ENCODE data around the gene CCNY. TPM values are rescaled to one million over a fixed set of nuclear protein-coding genes. Genes with fewer than 3 reads are reported as not detected.

Gene CCNY
- total RNA-seq, 1 experiment from 2014 or later = 53.3 TPM

GRCh38 chr10:35505241-35505873 is 169.0 kb downstream of the CCNY start (continued):
- TF ChIP-seq ZNF317 (CRISPR knock-in tag; IDR thresholded peaks at IDR 0.05; ENCODE audit: borderline replicate concordance, low read depth) (no peak), TCF7 (CRISPR knock-in tag; IDR thresholded peaks at IDR 0.05; ENCODE audit: low read depth) (no peak), NR1H2 (CRISPR knock-in tag; IDR thresholded peaks at IDR 0.05) (no peak), NR2C2 (CRISPR knock-in tag; IDR thresholded peaks at IDR 0.05) (no peak), ZNF423 (CRISPR knock-in tag; IDR thresholded peaks at IDR 0.05) (no peak), GRHL2 (CRISPR knock-in tag; IDR thresholded peaks at IDR 0.05; ENCODE audit: insufficient replicate concordance, severe bottlenecking) (no peak), ZNF671 (CRISPR knock-in tag; IDR thresholded peaks at IDR 0.05) (no peak), ZNF396 (CRISPR knock-in tag; IDR thresholded peaks at IDR 0.05; ENCODE audit: borderline replicate concordance) (no peak), GTF2I (CRISPR knock-in tag; conservative IDR thresholded peaks at IDR 0.05) (no peak), ZNF532 (CRISPR knock-in tag; IDR thresholded peaks at IDR 0.05; ENCODE audit: borderline replicate concordance) (no peak)

- Mint-ChIP-seq H3K9me3 (no peaks in the 10 kb centered on the region), H3K36me3 (peaks cover 4% of the 10 kb centered on the region; the same call in 1 of the 2 replicates), H3K27me3 (ENCODE audit: low read depth) (no peaks in the 10 kb centered on the region; the same call in 1 of the 2 replicates), H3K4me1 (peaks cover 57% of the 10 kb centered on the region), H3K27ac (peak overlapping the region; percentile 15; the same call in 1 of the 2 replicates), H3K4me3 (no peak overlapping the region)
- no peak for TF ChIP-seq E2F5 (CRISPR knock-in tag; IDR thresholded peaks at IDR 0.05)
- no peak for TF ChIP-seq GABPB1 (CRISPR knock-in tag; IDR thresholded peaks at IDR 0.05)
- no peak for TF ChIP-seq USF2 (CRISPR knock-in tag; IDR thresholded peaks at IDR 0.05)
- no peak for TF ChIP-seq RELA (CRISPR knock-in tag; IDR thresholded peaks at IDR 0.05; ENCODE audit: borderline replicate concordance)
- POLR2A ChIA-PET = interaction anchor here (0.7 kb wide), 1 partner anchor 9 kb away, joined by 3 read pairs; no protein-coding TSS in a partner anchor
- ATAC-seq (no peak), DNase-seq (ENCODE audit: low spot score) (no peak)
- CTCF ChIA-PET = interaction anchor here (1.4 to 2.4 kb wide), 2 partner anchors 13 to 68 kb away, joined by 4 to 7 read pairs; no protein-coding TSS in a partner anchor
Measured at GRCh38 chr10:35506741-35507140, 170.4 kb downstream of the CCNY start.

GRCh38 chr10:35507519-35508109 is 171.3 kb downstream of the CCNY start:
- H3K4me3 Mint-ChIP-seq = no peak overlapping the region
- POLR2A ChIA-PET = no interaction called here
- TF ChIP-seq ZNF219 (CRISPR knock-in tag; IDR thresholded peaks at IDR 0.05; ENCODE audit: borderline replicate concordance) = no peak
- no peak for TF ChIP-seq SMAD4 (CRISPR knock-in tag; IDR thresholded peaks at IDR 0.05)
- no peak for TF ChIP-seq KAT7 (CRISPR knock-in tag; IDR thresholded peaks at IDR 0.05; ENCODE audit: borderline replicate concordance)
- no peak for TF ChIP-seq ZNF671 (CRISPR knock-in tag; IDR thresholded peaks at IDR 0.05)
- TF ChIP-seq USF2 (CRISPR knock-in tag; IDR thresholded peaks at IDR 0.05) = no peak
- TF ChIP-seq MAX (CRISPR knock-in tag; IDR thresholded peaks at IDR 0.05) = no peak
- TF ChIP-seq TEAD1 (CRISPR knock-in tag; IDR thresholded peaks at IDR 0.05) = no peak
- TF ChIP-seq CREB1 (CRISPR knock-in tag; IDR thresholded peaks at IDR 0.05) = no peak
- no peak for TF ChIP-seq E2F5 (CRISPR knock-in tag; IDR thresholded peaks at IDR 0.05)
- TF ChIP-seq NFE2L1 (CRISPR knock-in tag; IDR thresholded peaks at IDR 0.05) = no peak
- TF ChIP-seq ZNF425 (CRISPR knock-in tag; conservative IDR thresholded peaks at IDR 0.05) = no peak

More at GRCh38 chr10:35507519-35508109, 171.3 kb downstream of the CCNY start:
- H3K36me3 Mint-ChIP-seq = peaks cover 4% of the 10 kb centered on the region; the same call in 1 of the 2 replicates
- H3K27ac Mint-ChIP-seq = no peak overlapping the region
- H3K4me1 Mint-ChIP-seq = peaks cover 52% of the 10 kb centered on the region
- H3K27me3 Mint-ChIP-seq (ENCODE audit: low read depth) = no peaks in the 10 kb centered on the region; the same call in 1 of the 2 replicates
- CTCF ChIA-PET = no interaction called here
- no peak for DNase-seq (ENCODE audit: low spot score)
- H3K9me3 Mint-ChIP-seq = no peaks in the 10 kb centered on the region
- no peak for ATAC-seq

Measured in WTC11 (cell line).